Thyroid gland (tissue), 4 donors: ENCODE measurements around the gene TAAR9. TPM values are rescaled to one million over a fixed set of nuclear protein-coding genes. Genes with fewer than 3 reads are reported as not detected.

ENCODE experiments used
- DNase-seq, 2 donors: peaks; one replicate each; pipeline ENCODE4 v3.0.0-alpha.2; 2019
- H3K27ac ChIP-seq, 3 donors: fragments of 200-600 bp; sonication (generic); 1 replicate in 2 of 3; 2 replicates in 1 of 3; pipeline ENCODE4 v1.5.1; 2016 to 2019; ENCODE audit warnings: mild to moderate bottlenecking in 1 of 3, moderate library complexity in 1 of 3
- H3K27me3 ChIP-seq: fragments of 200-600 bp; sonication (generic); one replicate; pipeline ENCODE4 v1.5.1; 2019
- H3K36me3 ChIP-seq, 2 donors: fragments of 200-600 bp; sonication (generic); one replicate each; pipeline ENCODE4 v1.5.1; 2016 to 2019
- H3K4me1 ChIP-seq, 2 donors: fragments of 200-600 bp; sonication (generic); one replicate each; pipeline ENCODE4 v1.5.1; 2017 to 2019
- H3K4me3 ChIP-seq, 3 donors: fragments of 200-600 bp; sonication (generic); replicated peaks in 1 of 3; 1 replicate in 2 of 3; 2 replicates in 1 of 3; pipeline ENCODE4 v1.5.1; 2016; ENCODE audit warnings: mild to moderate bottlenecking in 1 of 3
- H3K9me3 ChIP-seq: fragments of 200-600 bp; sonication (generic); one replicate; pipeline ENCODE4 v1.5.1; 2017
- POLR2A ChIP-seq, 2 donors: fragments of 450-650 bp; IDR thresholded peaks; one replicate each; pipeline ENCODE4 v1.6.1; 2017; ENCODE audit warnings: antibody characterized with exemption in 2 of 2, mild to moderate bottlenecking in 2 of 2, moderate library complexity in 1 of 2
- WGBS, 2 donors: methylation state at CpG; one replicate each; pipeline ENCODE4 v1.1.5; 2017; 5-methylcytosine and 5-hydroxymethylcytosine counted together
- intact Hi-C: fragments of 100-400 bp; cut with DNase I; formaldehyde crosslinking; loops from one replicate; pipeline ENCODE4 v1.15.1; 2023
- total RNA-seq, 4 donors: library from RNA; depleted of rRNA; stranded (reverse); fragments of >200 nt; gene quantifications; one replicate each; pipeline ENCODE4 v1.2.3, GENCODE V29; 2016
- TF ChIP-seq, protein P1 (sequence below), 6 experiments: fragments of 200-600 bp in 3 of 6; fragments of 450-650 bp in 3 of 6; sonication (generic) in 3 of 6; IDR thresholded peaks; one replicate each; pipeline ENCODE4 v1.5.1; 2016 to 2019; ENCODE audit warnings: antibody characterized with exemption in 6 of 6, mild to moderate bottlenecking in 2 of 6, inconsistent platforms in 1 of 6, moderate library complexity in 1 of 6

TAAR9 gene
- total RNA-seq, 4 donors from 2014 or later = not detected

DNA sequence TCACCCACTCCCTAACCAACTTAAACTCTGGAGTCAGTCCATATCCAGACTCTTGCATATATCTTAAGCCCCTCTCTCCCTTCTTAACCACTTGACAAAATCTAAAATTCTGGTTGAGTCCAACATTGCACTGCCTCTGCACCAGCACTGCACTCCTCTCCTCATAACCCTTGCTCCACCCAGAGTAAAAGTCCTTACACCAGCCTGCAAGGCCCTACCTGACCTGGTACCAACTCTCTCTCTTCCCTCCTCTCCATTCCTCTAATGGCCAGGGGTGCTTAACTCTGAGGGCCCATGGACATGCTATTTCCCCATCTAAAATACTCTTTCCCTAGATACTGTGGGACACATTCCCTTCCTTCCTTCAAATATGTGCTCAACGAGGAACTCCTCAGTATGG lies 46.2 kb upstream of the TAAR9 start:
- no peak overlapping the region for H3K4me3 ChIP-seq
- H3K27me3 ChIP-seq = no peaks in the 10 kb centered on the region
- TF ChIP-seq, protein P1, sequence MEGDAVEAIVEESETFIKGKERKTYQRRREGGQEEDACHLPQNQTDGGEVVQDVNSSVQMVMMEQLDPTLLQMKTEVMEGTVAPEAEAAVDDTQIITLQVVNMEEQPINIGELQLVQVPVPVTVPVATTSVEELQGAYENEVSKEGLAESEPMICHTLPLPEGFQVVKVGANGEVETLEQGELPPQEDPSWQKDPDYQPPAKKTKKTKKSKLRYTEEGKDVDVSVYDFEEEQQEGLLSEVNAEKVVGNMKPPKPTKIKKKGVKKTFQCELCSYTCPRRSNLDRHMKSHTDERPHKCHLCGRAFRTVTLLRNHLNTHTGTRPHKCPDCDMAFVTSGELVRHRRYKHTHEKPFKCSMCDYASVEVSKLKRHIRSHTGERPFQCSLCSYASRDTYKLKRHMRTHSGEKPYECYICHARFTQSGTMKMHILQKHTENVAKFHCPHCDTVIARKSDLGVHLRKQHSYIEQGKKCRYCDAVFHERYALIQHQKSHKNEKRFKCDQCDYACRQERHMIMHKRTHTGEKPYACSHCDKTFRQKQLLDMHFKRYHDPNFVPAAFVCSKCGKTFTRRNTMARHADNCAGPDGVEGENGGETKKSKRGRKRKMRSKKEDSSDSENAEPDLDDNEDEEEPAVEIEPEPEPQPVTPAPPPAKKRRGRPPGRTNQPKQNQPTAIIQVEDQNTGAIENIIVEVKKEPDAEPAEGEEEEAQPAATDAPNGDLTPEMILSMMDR (IDR thresholded peaks at IDR 0.05) = no peak
- no peak for TF ChIP-seq POLR2A (IDR thresholded peaks at IDR 0.05)
- no peak for DNase-seq
- intact Hi-C loops = no loop called here
- no peaks in the 10 kb centered on the region for H3K36me3 ChIP-seq
- H3K9me3 ChIP-seq = no peaks in the 10 kb centered on the region
- H3K27ac ChIP-seq = no peak overlapping the region
- peaks cover 12 to 39% of the 10 kb centered on the region in 2 donors for H3K4me1 ChIP-seq
- WGBS, 2 donors = 80 to 88% methylated on average over 1 of the region's 1 CpG

DNA sequence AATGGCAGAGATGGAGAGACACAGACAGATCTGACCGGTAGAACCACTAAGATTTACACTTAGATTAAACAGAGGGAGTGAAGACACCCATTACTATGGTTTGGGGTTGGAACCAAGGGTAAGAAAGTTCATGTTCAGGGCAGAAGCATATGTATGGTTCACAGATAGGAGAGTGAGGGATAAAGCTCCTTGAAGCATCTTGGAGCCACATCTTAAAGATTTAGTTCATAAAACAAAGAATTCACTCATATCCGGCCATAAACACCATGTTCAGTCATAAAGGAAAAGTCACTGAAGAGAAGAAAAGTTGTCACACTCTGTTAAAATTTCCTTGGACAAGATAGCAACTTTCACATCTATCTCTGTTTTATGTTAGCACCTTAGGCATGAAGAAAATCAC lies 43.1 kb upstream of the TAAR9 start:
- H3K9me3 ChIP-seq = no peaks in the 10 kb centered on the region
- H3K4me1 ChIP-seq = peaks cover 6 to 33% of the 10 kb centered on the region in 2 donors
- H3K27me3 ChIP-seq = no peaks in the 10 kb centered on the region
- TF ChIP-seq, protein P1 (IDR thresholded peaks at IDR 0.05) = no peak
- no peak for TF ChIP-seq POLR2A (IDR thresholded peaks at IDR 0.05)
- H3K36me3 ChIP-seq = no peaks in the 10 kb centered on the region
- intact Hi-C loops = no loop called here
- no peak for DNase-seq
- H3K4me3 ChIP-seq = no peak overlapping the region
- WGBS, 2 donors = 84 to 94% methylated on average over 2 of the region's 2 CpGs
- no peak overlapping the region for H3K27ac ChIP-seq

DNA sequence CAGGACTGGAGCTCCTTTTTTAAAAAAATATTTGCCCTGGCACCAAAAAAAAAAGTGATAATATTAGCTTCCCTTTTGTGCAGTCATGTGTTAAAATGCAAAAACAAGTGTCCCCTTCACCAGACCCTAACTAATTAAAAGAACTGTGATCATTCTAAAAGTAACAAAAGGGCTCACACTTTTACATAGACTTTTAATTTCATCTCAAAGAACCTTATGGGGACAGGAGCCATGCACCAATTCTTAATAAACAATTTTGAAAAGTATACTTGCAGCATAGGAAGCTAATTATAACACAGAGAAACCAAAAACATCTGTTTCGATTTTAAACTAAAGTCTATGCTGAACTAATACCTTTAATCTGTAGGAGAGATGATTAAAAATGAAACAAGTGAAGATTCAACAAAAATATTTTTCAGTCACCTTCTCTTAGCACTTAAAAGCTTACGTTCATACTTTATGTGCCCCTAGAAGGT lies 42.4 kb upstream of the TAAR9 start:
- Histone ChIP-seq H3K9me3 (no peaks in the 10 kb centered on the region), H3K27me3 (no peaks in the 10 kb centered on the region), H3K4me3 (no peak overlapping the region), H3K27ac (no peak overlapping the region), H3K36me3 (no peaks in the 10 kb centered on the region), H3K4me1 (peaks cover 6 to 27% of the 10 kb centered on the region in 2 donors)
- WGBS, 2 donors = 79% methylated on average over 2 of the region's 2 CpGs
- DNase-seq = no peak
- intact Hi-C loops = no loop called here
- TF ChIP-seq POLR2A (IDR thresholded peaks at IDR 0.05) = no peak
- TF ChIP-seq, protein P1 (IDR thresholded peaks at IDR 0.05) = no peak

DNA sequence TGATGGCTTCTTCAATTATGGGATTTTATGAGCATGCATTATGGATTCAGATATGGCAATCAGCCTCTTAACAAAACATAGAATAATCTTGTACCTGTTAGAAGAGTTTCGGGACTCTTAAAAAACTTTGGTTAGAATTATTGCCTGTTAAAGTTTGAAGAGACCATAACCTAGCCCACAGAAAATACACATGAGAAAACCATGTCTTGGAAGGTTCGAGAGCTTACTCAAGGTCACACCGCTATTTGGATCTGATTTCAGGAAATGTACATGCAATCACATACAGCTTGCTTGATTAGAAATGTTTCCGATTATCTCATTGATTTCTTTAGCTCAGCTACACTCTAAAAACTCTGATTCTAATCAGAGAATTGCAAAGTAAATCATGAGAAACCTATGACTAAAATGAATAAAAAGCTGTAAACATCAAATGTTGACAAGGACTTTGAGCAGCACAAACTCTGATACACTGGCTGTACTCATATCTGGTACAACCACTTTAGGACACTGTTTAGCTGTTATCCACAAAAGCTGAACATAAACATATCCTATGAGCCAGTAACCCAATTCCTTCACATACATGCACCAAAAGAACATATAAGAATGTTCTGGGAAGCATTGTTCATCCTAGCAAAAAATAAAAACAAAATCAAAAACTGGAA lies 41.4 kb upstream of the TAAR9 start:
- intact Hi-C loops = no loop called here
- H3K4me1 ChIP-seq = peaks cover 6 to 19% of the 10 kb centered on the region in 2 donors
- WGBS, 2 donors = 42 to 68% methylated on average over 4 of the region's 4 CpGs

DNA sequence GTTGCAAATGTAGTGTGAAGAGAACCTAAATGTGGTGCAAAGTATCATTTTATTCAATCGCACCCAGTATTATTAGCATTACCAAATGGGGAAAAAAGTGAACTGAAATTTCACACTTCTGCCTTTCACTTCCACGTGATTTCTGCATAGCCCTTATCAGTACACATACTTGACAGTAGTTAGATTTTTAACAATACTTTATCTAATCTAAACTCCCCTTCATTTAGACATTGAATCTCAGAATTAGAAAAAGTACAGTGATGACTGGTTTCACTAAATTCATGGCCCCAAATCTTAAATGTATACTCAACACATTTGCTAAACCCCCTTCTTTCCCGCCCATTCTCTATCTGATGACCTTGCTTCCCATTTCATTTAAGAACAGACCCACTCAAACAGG lies 39.4 kb upstream of the TAAR9 start:
- TF ChIP-seq, protein P1 (IDR thresholded peaks at IDR 0.05) = no peak
- TF ChIP-seq POLR2A (IDR thresholded peaks at IDR 0.05) = no peak
- no peak for DNase-seq
- Histone ChIP-seq H3K4me3 (no peak overlapping the region), H3K27ac (no peak overlapping the region), H3K36me3 (peaks cover 0 to 10% of the 10 kb centered on the region in 2 donors), H3K27me3 (no peaks in the 10 kb centered on the region), H3K4me1 (peaks cover 0 to 17% of the 10 kb centered on the region in 2 donors), H3K9me3 (no peaks in the 10 kb centered on the region)
- intact Hi-C loops = no loop called here
- WGBS, 2 donors = 93 to 94% methylated on average over 3 of the region's 3 CpGs

More for the DNA sequence above, 41.4 kb upstream of the TAAR9 start:
- Histone ChIP-seq H3K4me3 (no peak overlapping the region), H3K27me3 (no peaks in the 10 kb centered on the region), H3K27ac (no peak overlapping the region), H3K9me3 (no peaks in the 10 kb centered on the region), H3K36me3 (peaks cover 0 to under 1% of the 10 kb centered on the region in 2 donors)
- no peak for DNase-seq
- no peak for TF ChIP-seq POLR2A (IDR thresholded peaks at IDR 0.05)
- TF ChIP-seq, protein P1 (IDR thresholded peaks at IDR 0.05) = no peak
